ENCODE measurements around the gene PIH1D2.

PIH1D2 gene, protein sequence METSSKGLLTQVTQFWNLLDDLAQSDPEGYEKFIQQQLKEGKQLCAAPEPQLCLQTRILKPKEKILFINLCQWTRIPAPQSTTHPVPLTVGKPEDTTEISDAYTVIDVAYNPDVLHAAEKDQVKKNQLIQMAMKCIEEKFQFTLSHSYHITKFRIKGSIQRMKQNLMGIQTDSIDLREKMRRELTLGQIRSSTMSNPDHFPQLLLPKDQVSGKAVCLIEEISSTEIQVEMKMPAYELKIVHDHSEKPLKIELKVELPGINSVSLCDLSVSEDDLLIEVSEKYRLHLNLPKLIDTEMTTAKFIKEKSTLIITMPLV

GRCh38 chr11:112073941-112074811 lies at the start of gene PIH1D2, which contains the start of gene NKAPD1:
Gene PIH1D2 (minus strand): TSS chr11:112074017. CDS start chr11:112073174, 843 bp downstream.
Gene NKAPD1 (plus strand): TSS chr11:112074299. CDS start chr11:112075575, 1,276 bp downstream.
- DNase-seq: peak; percentile 87

GRCh38 chr11:112123129-112123528 lies 49.3 kb upstream of the PIH1D2 start:
- DNase-seq: no peak

- DNase-seq: peak; percentile 85
These were observed 48.3 kb upstream of the PIH1D2 start for GRCh38 chr11:112121981-112122615.

- no peak for DNase-seq
These were observed 44.4 kb upstream of the PIH1D2 start for GRCh38 chr11:112118176-112118575.

GRCh38 chr11:112115386-112115785 lies 41.6 kb upstream of the PIH1D2 start:
- no peak for DNase-seq

- no peak for DNase-seq
These were observed 40.6 kb upstream of the PIH1D2 start for GRCh38 chr11:112114460-112114859.

- peak; percentile 72 for DNase-seq
These were observed 40.0 kb upstream of the PIH1D2 start for GRCh38 chr11:112113539-112114457.

GRCh38 chr11:112106070-112106469 lies 32.3 kb upstream of the PIH1D2 start:
- DNase-seq: no peak

- peak; percentile 93 for DNase-seq
These were observed 29.6 kb upstream of the PIH1D2 start for GRCh38 chr11:112103446-112103845.

- DNase-seq: no peak
These were observed 26.6 kb upstream of the PIH1D2 start for GRCh38 chr11:112100462-112100861.

- DNase-seq: no peak
These were observed 24.1 kb upstream of the PIH1D2 start for GRCh38 chr11:112097734-112098528.

- DNase-seq: no peak
These were observed 22.4 kb upstream of the PIH1D2 start for GRCh38 chr11:112096194-112096593.

DNA sequence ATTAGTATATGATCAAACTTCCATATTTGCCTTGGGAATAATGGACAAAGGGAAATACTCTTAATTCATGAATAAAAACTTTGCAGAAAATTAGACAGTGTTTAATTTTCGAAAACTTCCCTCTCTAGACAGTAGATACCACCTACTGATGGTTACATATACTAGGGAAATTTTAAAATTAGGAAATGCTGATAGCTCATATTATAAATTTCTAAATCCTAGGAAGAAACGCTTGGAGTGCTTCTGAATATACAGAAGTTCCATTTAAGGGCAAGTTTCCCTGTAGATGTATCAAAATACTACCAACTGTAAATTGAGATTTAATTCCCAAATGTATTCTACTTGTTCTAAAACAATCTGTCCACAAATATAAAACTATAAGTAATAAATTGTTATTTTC lies 21.5 kb upstream of the PIH1D2 start:
- DNase-seq: peak; percentile 62

DNA sequence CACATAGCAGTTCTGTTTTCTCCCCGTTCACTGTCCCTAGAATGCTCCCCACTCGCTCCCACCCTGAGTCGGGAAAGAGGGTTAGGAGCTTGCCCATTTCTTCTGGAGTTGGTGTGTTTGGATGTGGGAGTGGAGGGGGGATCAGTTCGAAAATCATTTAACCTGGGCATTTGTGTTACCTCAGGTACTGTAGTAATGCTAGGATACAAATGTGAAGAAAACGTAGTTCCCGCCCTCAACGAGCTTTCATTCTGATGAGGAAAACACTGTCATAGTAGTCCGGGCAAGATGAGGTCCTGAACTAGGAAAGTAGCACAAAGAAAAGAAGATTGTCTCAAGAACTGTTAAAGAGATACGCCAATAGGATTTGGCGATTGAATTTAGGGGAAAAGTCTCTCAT lies 13.4 kb upstream of the PIH1D2 start:
- no peak for DNase-seq

GRCh38 chr11:112086422-112087191 lies 12.8 kb upstream of the PIH1D2 start, which contains the start of the genes SDHD and TIMM8B:
Gene SDHD (plus strand): TSS chr11:112086873. CDS start chr11:112086908, 35 bp downstream.
Gene TIMM8B (minus strand): TSS chr11:112086756. CDS start chr11:112086723, 33 bp downstream.
- DNase-seq: peak; percentile 99

DNA sequence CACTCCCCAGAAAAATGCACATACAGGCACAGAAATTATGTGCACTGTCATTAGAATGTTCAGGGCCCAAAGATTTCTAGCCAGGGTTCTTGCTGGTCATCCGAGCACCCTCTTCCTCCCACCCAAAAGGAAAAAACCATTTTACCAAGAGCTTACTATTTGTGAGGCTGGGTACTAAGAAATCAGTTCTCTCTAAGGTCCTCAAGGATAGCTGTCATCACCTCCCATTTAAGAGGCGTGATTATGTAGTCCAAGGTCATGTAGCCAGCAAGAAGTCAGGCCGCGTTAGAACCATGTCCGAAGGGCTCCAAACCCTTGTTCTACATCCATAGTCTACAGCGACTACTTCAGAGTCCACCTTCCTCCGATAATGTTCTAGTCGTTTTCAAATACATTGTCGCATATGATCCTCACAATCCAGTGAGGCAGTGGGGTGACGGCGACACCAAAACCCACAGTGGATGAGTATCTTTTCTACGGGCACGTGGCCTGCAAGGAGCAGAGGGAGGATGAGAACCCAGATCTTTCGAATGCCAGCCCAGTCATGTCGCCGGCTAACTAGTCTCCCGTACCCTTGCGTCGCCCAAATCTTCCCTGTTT lies 12.1 kb upstream of the PIH1D2 start:
- DNase-seq: peak; percentile 70

DNA sequence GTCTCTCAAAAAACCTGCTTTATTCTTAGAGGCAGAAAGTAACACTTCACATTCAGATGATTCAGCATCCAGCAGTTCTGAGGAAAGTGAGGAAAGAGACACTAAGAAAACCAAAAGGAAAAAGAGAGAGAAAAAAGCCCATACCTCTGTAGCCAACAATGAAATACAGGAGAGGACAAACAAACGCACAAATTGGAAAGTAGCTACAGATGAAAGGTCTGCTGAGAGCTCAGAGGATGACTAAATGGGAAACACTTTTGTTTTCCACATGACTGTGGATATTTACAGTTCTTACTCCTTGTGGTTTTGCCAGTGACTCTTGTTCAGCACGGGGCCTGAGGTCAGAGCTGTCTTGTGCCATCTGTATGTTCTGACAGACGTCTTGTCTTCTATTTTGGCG lies 8.9 kb upstream of the PIH1D2 start:
- DNase-seq: peak; percentile 86

GRCh38 chr11:112062923-112063322 lies 10.9 kb downstream of the PIH1D2 start:
- no peak for DNase-seq

GRCh38 chr11:112058103-112058502 lies 15.7 kb downstream of the PIH1D2 start:
- no peak for DNase-seq

GRCh38 chr11:112057170-112057569 lies 16.6 kb downstream of the PIH1D2 start:
- DNase-seq: no peak
